HG03432 (cell line): ENCODE results near the gene SELENOO.

Experiments
- ATAC-seq: cut with Tn5 transposase; IDR thresholded peaks from one replicate; pipeline ENCODE4 v1.9.1; 2021; ENCODE audit warnings: mild to moderate bottlenecking, moderate library complexity; ENCODE audit not compliant: unreplicated experiment

SELENOO gene

GRCh38 chr22:50216055-50216683 lies 15.4 kb downstream of the SELENOO start:
- ATAC-seq = no peak

DNA sequence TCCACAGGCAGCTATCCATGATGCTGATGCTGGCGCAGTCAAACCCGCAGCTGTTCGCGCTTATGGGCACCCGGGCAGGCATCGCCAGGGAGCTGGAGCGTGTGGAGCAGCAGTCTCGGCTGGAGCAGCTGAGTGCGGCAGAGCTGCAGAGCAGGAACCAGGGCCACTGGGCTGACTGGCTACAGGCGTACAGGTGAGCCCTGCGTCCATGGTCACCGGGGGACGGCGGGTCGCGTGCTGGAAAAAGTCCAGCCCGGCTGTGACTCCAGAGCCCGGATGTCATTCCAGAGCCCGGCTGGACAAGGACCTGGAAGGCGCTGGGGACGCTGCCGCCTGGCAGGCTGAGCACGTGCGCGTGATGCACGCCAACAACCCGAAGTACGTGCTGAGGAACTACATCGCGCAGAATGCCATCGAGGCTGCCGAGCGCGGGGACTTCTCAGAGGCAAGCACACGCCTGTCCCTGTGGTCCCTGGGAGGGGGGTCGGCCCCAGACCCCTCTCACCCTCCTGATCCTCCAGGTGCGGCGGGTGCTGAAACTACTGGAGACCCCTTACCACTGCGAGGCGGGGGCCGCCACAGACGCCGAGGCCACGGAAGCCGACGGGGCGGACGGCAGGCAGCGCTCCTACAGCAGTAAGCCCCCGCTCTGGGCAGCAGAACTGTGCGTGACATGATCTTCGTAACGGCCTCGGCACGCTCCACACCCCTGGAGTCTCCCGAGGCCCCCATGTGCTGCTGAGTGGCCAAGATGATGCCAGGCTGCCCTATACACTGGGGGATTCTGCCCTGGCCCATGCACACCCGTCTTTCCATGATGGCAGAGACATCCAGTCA lies 16.1 kb downstream of the SELENOO start:
- ATAC-seq = no peak

GRCh38 chr22:50217543-50218152 lies 16.8 kb downstream of the SELENOO start:
- no peak for ATAC-seq

- ATAC-seq = no peak
These were observed 17.6 kb downstream of the SELENOO start for GRCh38 chr22:50218153-50218995.

DNA sequence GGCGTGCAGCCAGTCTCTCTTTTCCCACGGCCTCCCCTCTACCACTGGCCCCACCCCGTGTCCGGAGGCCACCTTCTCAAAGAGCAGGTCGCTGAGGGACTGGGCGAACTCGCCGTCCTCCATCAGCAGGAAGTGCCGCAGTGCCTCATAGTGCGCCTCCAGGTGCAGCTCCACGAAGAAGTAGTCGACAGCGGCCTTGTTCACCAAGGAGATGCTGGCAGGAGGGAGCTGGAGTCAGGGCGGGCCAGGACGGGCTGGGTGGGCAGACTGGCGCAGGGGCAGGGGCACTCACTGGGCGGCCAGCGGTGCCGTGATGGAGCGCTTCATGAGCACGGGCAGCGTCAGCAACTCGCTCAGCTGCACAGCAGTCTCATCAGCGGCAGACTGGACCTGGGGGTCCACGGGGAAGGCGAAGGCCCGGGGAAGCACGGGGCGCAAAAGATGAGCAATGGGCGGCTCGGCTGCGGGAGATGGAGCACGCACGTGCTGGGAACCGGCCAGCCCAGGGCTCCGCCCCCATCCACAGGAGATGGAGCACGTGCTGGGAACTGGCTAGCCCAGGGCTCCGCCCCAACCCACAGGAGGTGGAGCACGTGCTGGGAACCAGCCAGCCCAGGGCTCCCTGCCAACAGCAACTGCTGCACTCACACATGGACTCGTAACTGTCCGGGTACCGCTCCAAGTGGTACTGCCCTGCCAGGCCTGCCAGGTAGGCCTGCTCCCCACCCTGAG lies 18.4 kb downstream of the SELENOO start:
- no peak for ATAC-seq

GRCh38 chr22:50219800-50220602 lies 19.2 kb downstream of the SELENOO start:
- ATAC-seq = no peak

DNA sequence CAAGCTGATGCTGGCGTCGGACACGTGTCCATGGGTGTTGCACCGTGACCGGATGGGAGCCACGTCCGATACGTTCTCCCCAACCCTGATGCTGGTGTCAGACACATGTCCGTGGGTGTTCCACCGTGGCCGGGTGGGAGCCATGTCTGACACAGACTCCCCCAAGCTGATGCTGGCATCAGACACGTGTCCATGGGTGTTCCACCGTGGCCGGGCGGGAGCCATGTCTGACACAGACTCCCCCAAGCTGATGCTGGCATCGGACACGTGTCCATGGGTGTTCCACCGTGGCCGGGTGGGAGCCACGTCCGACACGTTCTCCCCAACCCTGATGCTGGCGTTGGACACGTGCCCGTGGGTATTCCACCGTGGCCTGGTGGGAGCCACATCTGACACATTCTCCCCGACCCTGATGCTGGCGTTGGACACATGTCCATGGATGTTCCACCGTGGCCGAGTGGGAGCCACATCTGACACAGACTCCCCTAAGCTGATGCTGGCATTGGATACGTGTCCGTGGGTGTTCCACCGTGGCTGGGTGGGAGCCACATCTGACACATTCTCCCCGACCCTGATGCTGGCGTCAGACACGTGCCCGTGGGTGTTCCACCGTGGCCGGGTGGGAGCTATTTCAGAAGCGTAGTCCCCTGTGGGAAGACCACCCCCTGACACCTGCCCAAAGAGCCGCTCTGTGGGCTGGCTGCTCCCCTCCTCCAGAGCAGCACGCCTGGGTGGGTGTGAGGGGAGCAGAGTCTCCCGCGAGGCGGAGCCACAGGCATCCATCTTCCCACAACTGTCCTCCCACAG lies 20.0 kb downstream of the SELENOO start:
- ATAC-seq = no peak

GRCh38 chr22:50221410-50222300 lies 20.8 kb downstream of the SELENOO start:
- ATAC-seq = no peak

DNA sequence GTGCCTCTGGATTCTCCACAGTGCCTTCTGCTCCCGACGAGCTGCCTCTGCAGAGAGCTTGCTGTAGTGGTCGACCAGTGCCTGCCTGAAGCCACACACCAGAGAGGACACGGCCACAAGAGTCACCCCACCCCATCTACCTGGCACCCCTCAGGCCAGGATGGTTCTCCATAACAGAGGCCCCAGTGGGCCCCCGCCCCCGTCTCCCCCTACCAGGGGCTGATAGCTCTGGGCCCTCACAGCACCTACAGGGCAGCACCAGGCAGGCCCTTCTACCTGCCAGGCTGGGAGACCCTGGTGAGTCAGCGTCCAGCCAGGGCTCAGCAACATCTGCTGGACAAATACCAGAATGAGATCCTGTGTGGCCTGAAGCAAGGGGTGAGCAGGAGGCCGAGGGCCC lies 21.7 kb downstream of the SELENOO start:
- ATAC-seq = no peak

GRCh38 chr22:50224071-50224470 lies 23.3 kb downstream of the SELENOO start:
- no peak for ATAC-seq

GRCh38 chr22:50225200-50225969 lies 24.6 kb downstream of the SELENOO start:
- no peak for ATAC-seq

GRCh38 chr22:50226063-50226874 lies 25.5 kb downstream of the SELENOO start:
- no peak for ATAC-seq

- no peak for ATAC-seq
These were observed 26.0 kb downstream of the SELENOO start for GRCh38 chr22:50226875-50227165.

GRCh38 chr22:50227579-50228215 lies 26.9 kb downstream of the SELENOO start:
- no peak for ATAC-seq

GRCh38 chr22:50228366-50228765 lies 27.6 kb downstream of the SELENOO start:
- no peak for ATAC-seq

- no peak for ATAC-seq
These were observed 28.6 kb downstream of the SELENOO start for GRCh38 chr22:50229370-50229769.
